AG09319 (cell line): Measurements from ENCODE around the gene CHST11.

Experiments
- DNase-seq: peaks from one replicate; pipeline ENCODE4 v3.0.0-alpha.2; 2010; ENCODE audit warnings: low read depth; ENCODE audit errors: extremely low read depth
- TF ChIP-seq, protein P1 (sequence below): IDR thresholded peaks from 2 replicates; pipeline ENCODE4 v1.5.1; 2011; ENCODE audit warnings: low read depth, mild to moderate bottlenecking, inconsistent platforms, low read length, moderate library complexity

CHST11 gene

DNA sequence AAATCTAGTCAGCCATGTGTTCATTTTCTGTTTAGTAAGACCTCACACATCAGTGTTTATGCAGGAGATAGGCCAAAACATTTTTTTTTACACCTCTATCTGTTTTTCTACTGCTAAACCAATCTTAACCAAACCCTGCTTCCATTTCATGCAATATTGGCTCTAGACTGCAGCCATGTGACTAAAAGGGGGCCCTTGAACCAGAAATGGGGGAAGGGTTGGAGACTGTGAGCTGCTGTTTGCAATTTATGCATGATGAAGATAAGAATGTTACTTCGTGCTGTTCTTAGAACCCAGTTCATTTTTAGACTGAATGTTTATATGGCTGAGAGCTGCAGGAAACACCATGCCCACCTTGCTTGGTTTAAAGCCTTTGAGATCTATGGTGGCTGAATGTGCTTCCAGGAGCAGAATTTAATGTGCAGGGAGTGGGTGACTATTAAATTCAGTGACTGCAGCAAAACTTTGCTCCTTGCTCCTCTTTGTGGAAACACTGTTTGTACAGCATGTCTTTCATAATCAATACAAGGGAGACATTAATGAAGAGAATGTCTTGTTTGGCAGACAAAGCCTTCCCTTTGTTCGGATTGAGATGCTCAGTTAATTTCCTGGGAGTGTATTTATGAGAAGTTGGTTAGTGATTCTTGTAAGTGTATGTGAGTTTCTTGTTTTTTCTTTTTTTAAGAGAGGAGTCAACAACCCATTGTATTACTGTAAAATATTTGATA is 53.6 kb downstream of the CHST11 start:
- TF ChIP-seq, protein P1, sequence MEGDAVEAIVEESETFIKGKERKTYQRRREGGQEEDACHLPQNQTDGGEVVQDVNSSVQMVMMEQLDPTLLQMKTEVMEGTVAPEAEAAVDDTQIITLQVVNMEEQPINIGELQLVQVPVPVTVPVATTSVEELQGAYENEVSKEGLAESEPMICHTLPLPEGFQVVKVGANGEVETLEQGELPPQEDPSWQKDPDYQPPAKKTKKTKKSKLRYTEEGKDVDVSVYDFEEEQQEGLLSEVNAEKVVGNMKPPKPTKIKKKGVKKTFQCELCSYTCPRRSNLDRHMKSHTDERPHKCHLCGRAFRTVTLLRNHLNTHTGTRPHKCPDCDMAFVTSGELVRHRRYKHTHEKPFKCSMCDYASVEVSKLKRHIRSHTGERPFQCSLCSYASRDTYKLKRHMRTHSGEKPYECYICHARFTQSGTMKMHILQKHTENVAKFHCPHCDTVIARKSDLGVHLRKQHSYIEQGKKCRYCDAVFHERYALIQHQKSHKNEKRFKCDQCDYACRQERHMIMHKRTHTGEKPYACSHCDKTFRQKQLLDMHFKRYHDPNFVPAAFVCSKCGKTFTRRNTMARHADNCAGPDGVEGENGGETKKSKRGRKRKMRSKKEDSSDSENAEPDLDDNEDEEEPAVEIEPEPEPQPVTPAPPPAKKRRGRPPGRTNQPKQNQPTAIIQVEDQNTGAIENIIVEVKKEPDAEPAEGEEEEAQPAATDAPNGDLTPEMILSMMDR: no peak
- DNase-seq: no peak

DNA sequence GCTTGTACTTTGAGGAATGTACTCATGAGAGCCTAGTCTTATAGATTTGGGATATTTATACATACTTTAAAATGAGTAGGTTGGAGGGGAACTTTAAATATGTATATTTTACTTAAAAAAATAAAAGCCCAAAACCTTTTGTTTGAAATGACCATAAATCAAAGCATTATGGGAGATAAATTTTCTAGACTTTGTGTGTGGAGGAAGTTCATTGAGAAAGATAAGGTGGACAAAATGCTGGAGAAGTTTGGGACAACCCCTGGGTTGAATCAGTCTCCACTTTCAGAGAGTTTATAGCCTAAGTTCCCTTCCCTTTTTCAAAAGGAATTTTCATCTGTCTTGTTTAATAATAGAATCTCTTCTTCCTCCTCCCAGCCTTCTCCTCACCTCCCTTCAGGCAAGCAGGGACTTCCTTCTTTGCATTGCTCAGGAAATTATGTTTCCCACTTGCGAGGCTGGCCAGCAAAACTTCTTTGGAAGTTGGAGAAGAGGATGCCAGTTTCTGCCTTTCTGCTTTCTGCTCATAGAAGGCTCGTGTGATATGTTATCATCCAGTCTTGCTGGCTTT is 54.2 kb downstream of the CHST11 start:
- no peak for DNase-seq
- TF ChIP-seq, protein P1: no peak

DNA sequence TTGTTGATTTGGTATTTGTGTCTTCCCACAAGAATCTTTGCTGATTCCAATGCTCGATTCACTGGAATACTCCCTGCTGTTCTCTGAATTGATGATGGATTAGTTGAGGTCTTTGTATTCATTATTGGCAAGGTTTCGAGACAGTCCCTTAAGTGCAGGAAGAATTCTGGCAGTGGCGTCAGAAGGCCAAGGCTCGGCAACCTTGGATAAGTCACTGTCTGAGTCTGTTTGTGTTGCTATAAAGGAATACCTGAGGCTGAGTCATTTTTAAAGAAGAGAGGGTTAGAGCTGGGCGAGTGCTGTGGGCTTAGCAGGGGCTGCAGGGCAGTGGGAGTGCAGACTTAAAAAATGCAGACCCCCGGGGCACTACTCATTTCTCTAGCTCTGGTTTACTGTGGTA is 56.9 kb downstream of the CHST11 start:
- TF ChIP-seq, protein P1: no peak
- DNase-seq: no peak

DNA sequence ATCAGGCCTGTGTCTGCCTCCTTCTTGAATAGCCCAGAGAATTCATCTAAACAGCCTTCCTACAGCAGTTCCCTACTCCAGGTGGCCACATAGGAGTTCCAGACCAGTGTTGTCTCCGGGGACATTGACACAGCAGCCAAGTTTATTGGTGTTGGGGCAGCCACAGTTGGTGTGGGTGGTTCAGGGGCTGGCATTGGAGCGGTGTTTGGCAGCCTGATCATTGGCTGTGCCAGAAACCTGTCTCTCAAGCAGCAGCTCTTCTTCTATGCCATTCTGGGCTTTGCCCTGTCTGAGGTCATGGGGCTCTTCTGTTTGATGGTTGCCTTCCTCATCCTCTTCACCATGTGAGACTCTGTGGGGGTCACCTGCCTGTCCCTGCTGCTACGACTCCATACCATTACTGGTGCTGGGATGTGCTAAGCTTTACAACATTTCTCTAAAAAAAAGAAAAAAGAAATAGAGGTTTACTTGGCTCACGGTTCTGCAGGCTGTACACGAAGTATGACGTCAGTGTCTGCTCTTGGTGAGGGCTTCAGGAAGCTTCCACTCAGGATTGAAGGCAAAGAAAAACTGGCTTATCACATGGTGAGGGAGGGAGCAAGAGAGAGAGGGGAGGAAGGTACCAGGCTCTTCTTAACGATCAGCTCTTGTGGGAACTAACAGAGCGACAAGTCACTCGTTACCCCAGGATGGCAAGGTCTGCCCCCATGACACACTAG is 57.5 kb downstream of the CHST11 start:
- TF ChIP-seq, protein P1: no peak
- no peak for DNase-seq

DNA sequence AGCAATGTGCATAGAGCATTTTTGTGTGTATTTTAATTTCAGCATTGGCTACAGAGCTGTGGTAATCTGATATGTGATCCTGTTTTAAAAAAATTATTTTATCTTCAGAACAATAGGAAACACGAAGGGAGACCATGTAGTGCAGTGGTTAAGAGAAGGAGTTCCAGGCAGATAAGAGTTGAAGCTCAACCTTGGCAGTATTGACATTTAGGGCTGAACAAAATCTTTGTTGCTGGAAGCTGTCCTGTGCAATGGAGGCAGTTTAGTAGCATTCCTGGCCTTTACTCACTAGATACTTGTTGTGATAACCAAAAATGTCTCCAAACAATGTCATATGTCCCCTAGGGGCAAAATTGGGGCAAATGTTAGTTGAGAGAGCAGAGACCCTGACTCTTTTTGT is 59.2 kb downstream of the CHST11 start:
- TF ChIP-seq, protein P1: no peak

DNA sequence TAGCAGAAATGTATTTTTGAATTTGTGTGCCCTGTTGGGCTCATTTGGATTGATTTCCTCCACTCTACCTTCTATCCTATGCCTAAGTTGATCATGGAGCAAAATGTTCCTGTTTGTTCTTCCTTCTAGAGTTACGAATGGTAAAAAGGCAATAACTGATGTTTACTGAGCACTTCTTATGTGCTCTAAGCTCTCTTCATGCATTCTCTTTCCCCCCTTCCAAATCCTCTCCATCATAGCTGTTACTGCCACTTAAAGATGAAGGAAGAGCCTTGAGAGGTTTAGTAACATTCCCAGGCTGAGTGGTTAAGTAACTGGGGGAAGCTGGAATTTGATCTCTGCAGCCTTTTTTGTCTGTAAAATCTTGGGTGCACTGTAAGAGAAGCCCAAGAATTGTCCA is 60.1 kb downstream of the CHST11 start:
- no peak for DNase-seq
- TF ChIP-seq, protein P1: no peak

More for the DNA sequence above, 59.2 kb downstream of the CHST11 start:
- no peak for DNase-seq

DNA sequence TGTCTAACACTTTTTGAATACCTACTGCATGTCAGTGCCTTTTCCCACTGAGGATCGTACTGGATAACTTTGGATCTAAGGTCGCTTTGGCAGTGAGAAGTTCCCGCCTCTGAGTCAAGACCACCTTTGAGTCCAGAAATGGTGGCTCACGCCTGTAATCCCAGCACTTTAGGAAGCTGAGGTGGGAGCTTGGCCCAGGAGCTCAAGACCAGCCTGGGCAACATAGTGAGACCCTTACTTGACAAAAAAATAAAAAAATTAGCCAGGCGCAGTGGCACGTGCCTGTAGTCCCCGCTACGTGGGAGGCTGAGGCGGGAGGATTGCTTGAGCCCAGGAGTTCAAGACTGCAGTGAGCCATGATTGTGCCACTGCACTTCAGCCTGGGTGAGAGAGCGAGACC is 61.1 kb downstream of the CHST11 start:
- TF ChIP-seq, protein P1: no peak
- DNase-seq: no peak
